Pancreas (tissue), 10 donors: ENCODE data around the gene UBE2G2. TPM values are rescaled to one million over a fixed set of nuclear protein-coding genes. Genes with fewer than 3 reads are reported as not detected.
A peak's percentile ranks its signal among the peaks of the same experiment; 100 is the strongest.

Experiments used
- ATAC-seq, 4 donors: fragments of 200-7000 bp; cut with Tn5 transposase; one replicate each; pipeline versions ENCODE4 v1.8.0 to v1.9.1; 2020; ENCODE audit warnings: mild to moderate bottlenecking in 4 of 4, moderate library complexity in 4 of 4
- DNase-seq, 6 donors: peaks; one replicate each; pipeline ENCODE4 v3.0.0-alpha.2; 2020
- FAIRE-seq: peaks from 2 replicates; lab custom pipeline; 2012; peaks lifted over from hg19 to GRCh38; lab: Jason Lieb, UNC
- H3K27ac ChIP-seq, 4 donors: fragments of 200-600 bp; sonication (generic); 1 replicate in 3 of 4; 2 replicates in 1 of 4; pipeline versions ENCODE4 v1.5.0 to v1.8.0; 2020
- H3K27me3 ChIP-seq, 4 donors: fragments of 200-600 bp; one replicate each; pipeline ENCODE4 v1.8.0; 2021
- H3K36me3 ChIP-seq, 3 donors: fragments of 200-600 bp; sonication (generic) in 1 of 3; one replicate each; pipeline versions ENCODE4 v1.5.0 to v1.8.0; 2020 to 2021
- H3K4me1 ChIP-seq, 3 donors: fragments of 200-600 bp; one replicate each; pipeline ENCODE4 v1.8.0; 2021
- H3K4me3 ChIP-seq, 4 donors: fragments of 200-600 bp; sonication (generic) in 2 of 4; one replicate each; pipeline versions ENCODE4 v1.5.0 to v1.8.0; 2020 to 2021
- H3K9me3 ChIP-seq, 4 donors: fragments of 200-600 bp; one replicate each; pipeline ENCODE4 v1.8.0; 2021
- WGBS, 2 donors: extraction: QIAGEN DNeasy Blood & Tissue Kit; methylation state at CpG; one replicate each; pipeline ENCODE4 v1.1.7; 2013; 5-methylcytosine and 5-hydroxymethylcytosine counted together
- intact Hi-C, 3 donors: fragments of 100-400 bp; cut with DNase I; formaldehyde crosslinking; loops; one replicate each; pipeline versions ENCODE4 v1.11.1 to v1.14.2; 2022
- polyA plus RNA-seq, 2 donors: library from polyadenylated mRNA; stranded (reverse); fragments of 200-250 nt; gene quantifications; one replicate each; pipeline ENCODE4 v1.2.3, GENCODE V29; 2013
- total RNA-seq, 6 donors: library from RNA; stranded (reverse); fragmentation: NEBNext Ultra II Directional in 4 of 6; extraction: Animal tissue kit (Norgen Biotek cat#: 25700) in 4 of 6; gene quantifications; one replicate each; pipeline versions ENCODE4 v1.2.1 to v1.2.4, GENCODE V29; 2021 to 2023
- TF ChIP-seq, protein P1 (sequence below), 4 donors: fragments of 200-600 bp; sonication (generic) in 3 of 4; IDR thresholded peaks; one replicate each; pipeline versions ENCODE4 v1.5.0 to v1.8.0; 2021; ENCODE audit warnings: antibody characterized with exemption in 4 of 4
- donor health status: healthy with polysubstance abuse.
- donor health status: DM: no; HTN: no; CAD: no; lungs with moderate emphysema.
- donor health status: DM: no; HTN: no; CAD: no.
- donor health status: control.
- donor health status: control.
- donor health status: Bipolar disorder and iron deficiency.
- donor health status: DM: yes; HTN: yes; CAD: no.
- donor health status: DM: no; HTN: no; CAD: no.
- donor health status: DM: no; HTN: no; CAD: no.
- donor health status: DM: yes; HTN: yes; CAD: no.

Gene UBE2G2
- total and polyA plus RNA-seq, 8 donors, result 30.5 to 53.2 (median 42.2) TPM

- H3K4me1 ChIP-seq, result no peaks in the 10 kb centered on the region
- H3K27ac ChIP-seq, result no peak overlapping the region
- H3K4me3 ChIP-seq, result no peak overlapping the region
- no peaks in the 10 kb centered on the region for H3K9me3 ChIP-seq
- no peaks in the 10 kb centered on the region for H3K36me3 ChIP-seq
- intact Hi-C loops, result no loop called here
- no peak for ATAC-seq
- WGBS, 2 donors, result 57 to 75% methylated on average over 6 of the region's 6 CpGs
- peaks cover 0 to 11% (median 0%) of the 10 kb centered on the region in 4 donors for H3K27me3 ChIP-seq
- TF ChIP-seq, protein P1, sequence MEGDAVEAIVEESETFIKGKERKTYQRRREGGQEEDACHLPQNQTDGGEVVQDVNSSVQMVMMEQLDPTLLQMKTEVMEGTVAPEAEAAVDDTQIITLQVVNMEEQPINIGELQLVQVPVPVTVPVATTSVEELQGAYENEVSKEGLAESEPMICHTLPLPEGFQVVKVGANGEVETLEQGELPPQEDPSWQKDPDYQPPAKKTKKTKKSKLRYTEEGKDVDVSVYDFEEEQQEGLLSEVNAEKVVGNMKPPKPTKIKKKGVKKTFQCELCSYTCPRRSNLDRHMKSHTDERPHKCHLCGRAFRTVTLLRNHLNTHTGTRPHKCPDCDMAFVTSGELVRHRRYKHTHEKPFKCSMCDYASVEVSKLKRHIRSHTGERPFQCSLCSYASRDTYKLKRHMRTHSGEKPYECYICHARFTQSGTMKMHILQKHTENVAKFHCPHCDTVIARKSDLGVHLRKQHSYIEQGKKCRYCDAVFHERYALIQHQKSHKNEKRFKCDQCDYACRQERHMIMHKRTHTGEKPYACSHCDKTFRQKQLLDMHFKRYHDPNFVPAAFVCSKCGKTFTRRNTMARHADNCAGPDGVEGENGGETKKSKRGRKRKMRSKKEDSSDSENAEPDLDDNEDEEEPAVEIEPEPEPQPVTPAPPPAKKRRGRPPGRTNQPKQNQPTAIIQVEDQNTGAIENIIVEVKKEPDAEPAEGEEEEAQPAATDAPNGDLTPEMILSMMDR (IDR thresholded peaks at IDR 0.05), result no peak
- DNase-seq, result no peak
- no peak for FAIRE-seq
Measured at GRCh38 chr21:44726826-44727225, 74.8 kb downstream of the UBE2G2 start.

DNA sequence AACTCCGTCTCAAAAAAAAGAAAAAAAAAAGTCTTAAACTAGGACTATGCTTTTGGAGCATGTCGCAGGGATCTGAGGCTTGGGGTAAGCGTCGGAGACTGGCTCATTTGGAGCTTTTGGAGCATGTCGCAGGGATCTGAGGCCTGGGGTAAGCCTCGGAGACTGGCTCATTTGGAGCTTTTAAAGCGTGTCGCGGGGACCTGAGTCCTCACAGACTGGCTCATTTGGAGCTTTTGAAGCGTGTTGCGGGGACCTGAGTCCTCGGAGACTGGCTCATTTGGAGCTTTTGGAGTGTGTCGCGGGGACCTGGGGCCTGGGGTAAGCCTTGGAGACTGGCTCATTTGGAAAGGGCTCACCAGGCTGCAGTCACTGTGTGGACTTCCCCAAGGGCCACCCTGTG, 76.7 kb downstream of the UBE2G2 start:
- peaks cover 0 to 15% (median 0%) of the 10 kb centered on the region in 4 donors for H3K27me3 ChIP-seq
- DNase-seq, result no peak
- H3K36me3 ChIP-seq, result no peaks in the 10 kb centered on the region
- H3K4me3 ChIP-seq, result no peak overlapping the region
- 82 to 90% methylated on average over 14 of the region's 14 CpGs for WGBS, 2 donors
- intact Hi-C loops, result no loop called here
- H3K27ac ChIP-seq, result no peak overlapping the region
- FAIRE-seq, result no peak
- H3K9me3 ChIP-seq, result no peaks in the 10 kb centered on the region
- no peak for ATAC-seq
- no peaks in the 10 kb centered on the region for H3K4me1 ChIP-seq
- TF ChIP-seq, protein P1 (IDR thresholded peaks at IDR 0.05), result no peak

DNA sequence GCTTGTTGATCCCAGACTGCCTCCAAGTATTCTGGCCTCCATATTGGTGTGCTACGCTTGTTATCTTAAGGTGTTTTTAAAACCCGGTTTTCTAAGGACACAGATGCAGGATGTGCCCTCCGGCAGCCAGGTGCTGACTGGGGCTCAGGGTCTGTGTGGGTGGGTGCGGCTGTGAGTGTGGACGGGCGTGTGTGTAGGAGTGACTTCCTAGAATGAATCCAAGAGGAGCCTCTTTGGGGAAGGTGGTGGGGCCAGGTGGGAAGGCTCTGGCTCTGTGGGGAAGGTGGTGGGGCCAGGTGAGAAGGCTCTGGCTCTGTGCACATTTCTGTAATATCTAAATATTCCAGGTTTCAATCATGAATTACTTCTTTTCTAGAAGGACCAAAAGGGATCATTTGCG, 77.4 kb downstream of the UBE2G2 start:
- DNase-seq (no peak), FAIRE-seq (no peak), ATAC-seq (no peak)
- WGBS, 2 donors, result 70 to 83% methylated on average over 7 of the region's 7 CpGs
- TF ChIP-seq, protein P1 (IDR thresholded peaks at IDR 0.05), result no peak
- H3K36me3 ChIP-seq, result no peaks in the 10 kb centered on the region
- no peaks in the 10 kb centered on the region for H3K4me1 ChIP-seq
- H3K27ac ChIP-seq, result no peak overlapping the region
- intact Hi-C loops, result no loop called here
- H3K9me3 ChIP-seq, result no peaks in the 10 kb centered on the region
- no peak overlapping the region for H3K4me3 ChIP-seq
- peaks cover 0 to 21% (median 0%) of the 10 kb centered on the region in 4 donors for H3K27me3 ChIP-seq

- Histone ChIP-seq H3K9me3 (no peaks in the 10 kb centered on the region), H3K36me3 (no peaks in the 10 kb centered on the region), H3K4me1 (no peaks in the 10 kb centered on the region), H3K4me3 (no peak overlapping the region), H3K27me3 (peaks cover 0 to 22% (median 0%) of the 10 kb centered on the region in 4 donors), H3K27ac (no peak overlapping the region)
- ATAC-seq (peak in 2 of 4 donors; percentile 18 to 34), FAIRE-seq (no peak), DNase-seq (peak in 2 of 6 donors; percentile 51 to 53)
- 24 to 28% methylated on average over 55 to 61 of the region's 61 CpGs for WGBS, 2 donors
- intact Hi-C loops, result no loop called here
- TF ChIP-seq, protein P1 (IDR thresholded peaks at IDR 0.05), result no peak
Measured at GRCh38 chr21:44723177-44724131, 78.2 kb downstream of the UBE2G2 start.

DNA sequence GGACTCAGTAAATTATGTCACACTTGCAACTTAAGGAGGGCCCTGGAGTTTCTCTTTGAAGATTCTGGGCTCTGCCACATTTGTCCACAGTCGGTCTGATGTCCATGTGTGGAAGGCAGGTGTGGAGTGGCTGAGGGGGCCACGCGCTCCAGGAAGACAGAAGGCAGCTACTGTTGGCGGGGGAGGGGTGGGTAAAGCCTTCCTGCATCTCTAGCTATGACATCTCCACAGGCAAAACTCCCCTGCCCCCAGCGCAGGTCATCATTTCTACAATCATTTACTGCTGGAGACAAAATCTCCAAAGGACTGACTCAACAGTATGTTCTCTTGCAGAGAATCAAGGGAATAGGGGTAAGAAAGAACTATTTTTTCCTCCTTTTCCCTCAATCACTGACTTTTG, 78.9 kb downstream of the UBE2G2 start:
- intact Hi-C loops, result no loop called here

More for the DNA sequence above, 78.9 kb downstream of the UBE2G2 start:
- no peak for FAIRE-seq
- no peak for DNase-seq
- no peaks in the 10 kb centered on the region for H3K4me1 ChIP-seq
- H3K9me3 ChIP-seq, result no peaks in the 10 kb centered on the region
- H3K27ac ChIP-seq, result no peak overlapping the region
- no peaks in the 10 kb centered on the region for H3K36me3 ChIP-seq
- TF ChIP-seq, protein P1 (IDR thresholded peaks at IDR 0.05), result no peak
- peaks cover 0 to 22% (median 0%) of the 10 kb centered on the region in 4 donors for H3K27me3 ChIP-seq
- ATAC-seq, result no peak
- no peak overlapping the region for H3K4me3 ChIP-seq
- 49 to 63% methylated on average over 5 of the region's 5 CpGs for WGBS, 2 donors
